22Rv1 (cell line): ENCODE measurements around the gene PKMYT1.

Source experiments
- CTCF ChIP-seq: fragments of 450-650 bp; IDR thresholded peaks from 2 replicates; pipeline ENCODE4 v1.5.1; 2017; ENCODE audit warnings: mild to moderate bottlenecking
- ZFX ChIP-seq: fragments of 450-650 bp; IDR thresholded peaks from 2 replicates; pipeline ENCODE4 v1.6.1; 2017; ENCODE audit warnings: antibody characterized with exemption, borderline replicate concordance

- no peak for TF ChIP-seq CTCF
- no peak for TF ChIP-seq ZFX
Measured at GRCh38 chr16:2968738-2969544, 11.3 kb downstream of the PKMYT1 start, which contains the start of gene PAQR4.
